SK-N-DZ (cell line): Measurements from ENCODE around the gene EPS8.
"Not testable (repeated sequence)": the region's sequence is repeated elsewhere in the genome, so short reads cannot be mapped to it uniquely, and the experiment has no call there.

Experiments
- DNase-seq: peaks from one replicate; pipeline ENCODE4 v3.0.0-alpha.2; 2015; ENCODE audit warnings: low spot score

EPS8 gene

DNA sequence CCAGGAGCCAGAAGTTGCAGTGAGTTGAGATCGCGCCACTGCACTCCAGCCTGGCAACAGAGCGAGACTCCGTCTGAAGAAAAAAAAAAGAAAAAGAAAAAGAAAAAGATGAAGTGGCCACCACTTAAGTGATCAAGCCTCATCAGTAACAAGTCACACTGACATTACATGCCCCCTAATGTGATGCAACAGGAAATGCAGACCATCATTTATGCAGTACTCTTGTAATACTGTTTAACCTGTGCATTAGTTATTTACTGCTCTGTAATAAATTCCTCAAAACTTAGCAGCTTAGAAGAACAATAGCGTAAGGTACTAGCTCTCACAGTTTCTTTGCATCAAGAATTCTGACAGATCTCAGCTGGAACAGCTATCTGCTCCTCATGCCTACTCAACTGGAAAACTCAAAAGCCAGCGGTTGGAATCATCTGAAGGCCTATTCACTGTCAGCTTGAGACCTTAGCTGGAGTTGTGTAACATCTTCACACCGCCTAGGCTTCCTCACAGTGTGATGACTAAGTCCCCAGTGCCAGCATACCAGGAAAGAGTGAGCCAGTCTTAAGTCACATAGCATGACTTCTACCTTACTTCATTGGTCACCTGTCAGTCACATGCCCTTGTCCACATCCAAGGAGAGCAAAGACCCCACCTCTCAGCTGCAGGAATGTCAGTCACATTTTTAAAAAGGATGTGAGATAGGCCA is 31.5 kb downstream of the EPS8 start:
- no peak for DNase-seq

DNA sequence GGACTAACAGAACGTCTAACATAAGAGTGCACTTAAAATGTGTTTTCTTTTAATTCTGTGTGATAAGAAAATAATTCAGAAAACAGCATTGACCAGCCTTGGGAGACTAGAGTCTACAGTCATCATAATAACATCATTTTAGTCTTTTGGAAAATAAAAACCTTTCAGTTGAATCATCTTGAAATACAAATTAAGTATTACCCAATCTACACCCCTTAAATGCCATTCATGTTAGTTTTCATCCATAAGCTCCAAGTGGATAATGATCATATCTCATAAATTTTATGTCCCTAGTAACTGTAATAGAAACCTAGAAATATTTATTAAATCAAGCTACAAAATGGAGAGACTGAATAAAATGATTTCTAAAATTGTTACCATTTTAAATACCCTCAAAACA is 32.4 kb downstream of the EPS8 start:
- no peak for DNase-seq

DNA sequence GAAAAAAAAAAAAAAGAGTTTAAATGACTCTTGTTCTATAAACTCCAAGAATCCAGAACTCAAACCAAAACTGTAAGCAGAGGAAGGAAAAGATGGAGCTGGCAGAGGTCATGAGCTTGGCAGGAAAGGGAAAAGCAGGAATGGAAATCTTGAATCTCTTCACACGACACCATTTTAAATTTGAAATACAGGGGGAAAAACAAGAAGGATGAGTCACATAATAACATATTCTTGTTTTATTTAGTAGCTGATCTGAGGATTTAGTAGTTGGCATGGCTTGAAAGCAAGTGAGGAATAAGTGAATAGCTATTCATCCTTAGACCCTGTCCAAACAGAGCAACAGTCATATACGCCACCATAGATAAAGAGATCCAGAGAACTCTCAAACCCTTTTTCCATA is 35.0 kb downstream of the EPS8 start:
- DNase-seq = no peak

DNA sequence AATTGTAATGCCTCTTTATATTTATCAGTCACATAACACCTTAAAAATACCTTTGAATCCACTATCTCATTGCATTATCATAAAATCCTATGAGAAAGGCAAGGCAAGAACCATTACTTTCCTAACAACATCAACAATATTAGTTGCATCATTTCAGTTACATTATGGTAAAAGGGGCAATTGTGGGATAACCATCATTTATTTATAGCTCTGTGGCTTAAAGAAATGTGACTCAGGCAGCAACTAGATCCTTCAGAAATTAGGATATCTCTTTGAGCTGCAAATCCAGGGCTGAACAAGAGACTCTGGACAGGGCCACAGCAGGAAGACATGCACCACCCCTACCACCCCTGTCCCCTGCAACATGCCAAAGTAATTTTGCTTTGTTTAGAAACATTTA is 36.4 kb downstream of the EPS8 start:
- DNase-seq = no peak

DNA sequence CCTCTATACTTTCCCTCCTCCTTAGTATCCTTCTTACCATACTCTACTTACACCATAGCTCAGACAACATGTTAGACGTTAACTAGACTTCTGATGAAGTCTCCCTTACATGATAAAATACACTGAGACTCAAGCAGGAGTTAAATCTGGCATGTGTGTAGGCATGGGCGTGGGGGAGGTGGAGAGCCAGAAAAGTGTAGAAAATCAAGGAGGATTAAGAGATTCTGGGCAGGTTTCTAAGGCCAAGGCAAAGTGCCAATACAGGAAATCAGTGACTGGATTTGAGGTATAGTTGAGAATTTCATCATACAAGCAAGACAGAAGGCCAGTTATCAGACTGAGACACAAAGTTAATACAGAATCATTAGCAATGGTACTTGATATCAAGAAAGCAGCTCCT is 37.4 kb downstream of the EPS8 start:
- DNase-seq = no peak

DNA sequence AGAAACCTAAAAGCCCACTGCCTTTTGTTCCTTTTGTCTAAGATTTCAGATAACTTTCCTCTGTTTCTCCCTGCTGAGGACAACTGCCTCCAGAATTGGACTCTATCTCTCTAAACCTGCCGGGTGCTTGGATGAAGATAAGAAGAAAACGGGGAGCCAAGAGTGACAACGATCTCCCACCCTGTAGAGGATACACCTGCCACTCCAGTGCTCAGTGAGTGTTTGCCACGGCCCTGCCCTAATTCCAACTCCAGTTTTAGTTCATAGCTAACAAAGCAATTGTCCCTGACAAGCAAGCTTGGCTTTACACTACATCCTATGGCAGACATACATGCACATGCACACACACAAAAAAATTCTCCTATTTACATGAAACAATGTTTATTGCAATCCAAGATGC is 39.3 kb downstream of the EPS8 start:
- no peak for DNase-seq

DNA sequence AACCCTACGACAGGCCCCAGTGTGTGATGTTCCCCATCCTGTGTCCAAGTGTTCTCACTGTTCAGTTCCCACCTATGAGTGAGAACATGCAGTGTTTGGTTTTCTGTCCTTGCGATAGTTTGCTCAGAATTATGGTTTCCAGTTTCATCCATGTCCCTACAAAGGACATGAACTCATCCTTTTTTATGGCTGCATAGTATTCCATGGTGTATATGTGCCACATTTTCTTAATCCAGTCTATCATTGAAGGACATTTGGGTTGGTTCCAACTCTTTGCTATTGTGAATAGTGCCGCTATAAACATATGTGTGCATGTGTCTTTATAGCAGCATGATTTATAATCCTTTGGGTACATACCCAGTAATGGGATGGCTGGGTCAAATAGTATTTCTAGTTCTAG is 47.3 kb downstream of the EPS8 start:
- DNase-seq = not testable (repeated sequence)

DNA sequence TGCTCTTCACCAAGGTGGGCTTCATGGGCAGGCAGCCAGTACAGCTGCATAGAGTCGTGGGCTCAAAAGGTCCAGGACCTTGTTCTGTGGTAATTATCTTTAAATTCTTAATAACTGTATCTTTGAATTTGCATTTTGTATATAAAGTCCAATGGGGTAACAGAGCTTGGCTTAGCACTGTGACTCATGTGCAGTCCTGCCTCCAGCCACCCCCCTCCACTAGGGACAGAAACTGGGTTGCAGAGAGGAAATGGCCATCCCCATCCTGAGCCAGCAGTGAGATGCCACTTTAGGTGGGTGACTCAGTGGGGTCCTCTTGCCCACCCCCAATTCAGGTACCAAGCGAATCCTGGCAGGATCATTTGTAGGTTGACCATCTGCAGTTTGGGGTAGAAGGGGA is 48.1 kb downstream of the EPS8 start:
- DNase-seq = no peak

DNA sequence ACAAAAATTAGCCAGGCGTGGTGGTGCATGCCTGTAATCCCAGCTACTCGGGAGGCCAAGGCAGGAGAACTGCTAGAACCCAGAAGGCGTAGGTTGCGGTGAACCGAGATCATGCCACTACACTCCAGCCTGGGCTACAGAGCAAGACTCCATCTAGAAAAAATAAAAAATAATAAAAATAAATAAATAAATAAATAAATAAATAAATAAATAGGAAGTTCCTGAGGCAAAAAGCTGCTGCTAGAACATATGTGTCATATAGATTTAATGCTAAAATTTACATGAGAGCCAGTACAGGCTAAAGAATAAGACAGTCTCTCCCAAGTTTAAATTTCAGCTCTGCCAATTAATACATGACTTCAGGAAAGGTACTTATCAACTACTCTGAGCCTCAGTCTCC is 48.8 kb downstream of the EPS8 start:
- DNase-seq = not testable (repeated sequence)

DNA sequence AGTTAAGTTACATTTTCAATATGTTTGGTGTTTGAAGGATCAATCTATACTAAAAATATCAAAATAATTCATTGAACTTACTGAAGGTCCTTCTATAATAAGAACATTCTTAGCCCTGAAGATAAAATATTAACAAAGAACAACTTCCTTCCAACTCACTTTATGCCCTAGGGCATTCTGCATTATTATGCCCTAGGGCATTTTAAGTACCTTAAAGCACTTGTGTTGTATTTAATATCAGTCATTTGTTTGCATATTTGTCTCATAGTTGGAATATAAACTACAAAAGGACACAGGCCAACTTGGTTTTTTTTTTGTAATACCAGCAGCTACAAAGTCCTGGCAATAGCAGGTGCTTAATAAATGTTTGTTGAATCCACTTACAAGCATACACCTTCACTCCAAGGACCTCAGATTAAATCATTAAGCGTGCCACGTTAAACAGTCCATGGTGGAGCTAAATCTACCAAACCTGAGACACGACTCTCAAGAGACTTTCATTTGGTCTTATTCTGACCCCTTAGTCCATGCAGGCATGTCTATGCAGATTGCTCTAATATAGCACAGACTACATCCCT is 50.7 kb downstream of the EPS8 start:
- DNase-seq = no peak

DNA sequence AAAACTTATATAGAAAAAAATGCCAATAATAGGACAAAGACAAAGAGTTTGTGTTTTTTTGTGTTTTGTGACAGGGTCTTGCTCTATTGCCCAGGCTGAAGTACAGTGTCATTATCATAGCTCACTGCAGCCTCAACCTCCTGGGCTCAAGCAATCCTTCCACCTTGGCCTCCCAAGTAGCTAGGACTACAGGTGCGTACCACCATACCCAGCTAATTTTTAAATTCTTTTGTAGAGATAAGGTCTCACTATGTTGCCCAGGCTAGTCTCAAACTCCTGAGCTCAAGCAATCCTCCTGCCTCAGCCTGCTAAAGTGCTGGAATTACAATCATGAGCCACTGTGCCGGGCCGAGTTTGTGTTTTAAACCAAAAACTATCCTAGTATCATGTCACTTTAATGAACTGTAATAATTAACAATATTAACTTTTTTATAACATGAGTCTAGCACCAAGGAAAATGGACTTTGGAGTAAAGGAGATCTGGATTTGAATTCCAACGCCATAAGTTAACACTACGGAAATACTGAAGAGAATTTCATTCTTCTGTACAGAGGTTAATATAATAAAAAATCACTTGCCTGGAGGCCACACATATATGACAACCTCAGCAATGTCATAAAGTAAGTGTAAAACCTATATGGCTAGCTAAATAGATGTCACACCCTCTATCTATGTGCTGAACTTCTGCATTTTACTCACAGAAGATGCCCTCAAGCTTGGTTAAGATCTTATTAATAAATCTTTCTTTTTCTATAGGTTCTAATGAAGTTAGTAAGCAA is 53.2 kb downstream of the EPS8 start:
- no peak for DNase-seq

DNA sequence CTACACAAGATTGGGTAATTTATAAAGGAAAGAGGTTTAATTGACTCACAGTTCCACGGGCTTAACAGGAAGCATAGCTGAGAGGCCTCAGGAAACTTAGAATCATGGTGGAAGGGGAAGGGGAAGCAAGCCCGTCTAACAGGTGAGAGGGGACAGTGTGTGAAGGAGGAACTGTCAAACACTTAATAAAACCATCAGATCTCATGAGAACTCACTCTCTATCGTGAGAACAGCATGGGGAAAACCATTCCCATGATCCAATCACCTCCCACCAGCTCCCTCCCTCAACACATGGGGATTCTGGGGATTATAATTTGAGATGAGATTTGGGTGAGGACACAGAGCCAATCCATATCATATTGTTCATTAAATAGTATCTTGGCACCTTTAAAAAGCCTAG is 56.1 kb downstream of the EPS8 start:
- DNase-seq = no peak

DNA sequence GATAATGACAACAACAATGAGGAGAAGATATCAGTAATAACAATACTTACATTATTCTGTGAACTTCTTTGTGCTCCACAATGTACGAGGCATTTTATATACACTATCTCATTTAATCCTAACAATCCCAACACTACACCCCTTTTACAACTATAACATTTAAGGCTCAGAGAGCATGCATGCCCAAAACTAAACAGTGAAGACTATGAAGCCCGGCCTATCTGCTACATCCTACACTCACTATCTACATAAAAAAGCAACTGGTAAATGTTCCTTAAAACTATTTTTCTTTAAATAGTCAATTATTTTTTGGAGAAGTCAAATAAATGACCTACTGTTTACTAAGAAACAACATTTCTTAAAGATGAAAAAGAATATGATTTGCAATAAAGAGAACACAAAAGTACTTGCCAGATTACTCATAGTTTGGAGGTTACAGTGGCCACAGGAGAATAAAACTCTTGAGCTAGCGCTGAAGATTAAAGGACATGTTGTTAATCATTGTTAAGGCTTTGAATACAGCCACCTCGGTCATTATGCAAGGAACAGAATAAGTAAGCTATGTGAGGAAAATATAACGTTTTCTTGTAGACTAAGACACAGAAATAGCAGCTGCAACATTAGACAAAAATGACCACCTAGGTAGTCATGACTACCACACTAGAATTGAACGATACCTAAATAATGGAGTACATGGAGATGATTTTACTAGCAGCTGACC is 56.7 kb downstream of the EPS8 start:
- DNase-seq = no peak

DNA sequence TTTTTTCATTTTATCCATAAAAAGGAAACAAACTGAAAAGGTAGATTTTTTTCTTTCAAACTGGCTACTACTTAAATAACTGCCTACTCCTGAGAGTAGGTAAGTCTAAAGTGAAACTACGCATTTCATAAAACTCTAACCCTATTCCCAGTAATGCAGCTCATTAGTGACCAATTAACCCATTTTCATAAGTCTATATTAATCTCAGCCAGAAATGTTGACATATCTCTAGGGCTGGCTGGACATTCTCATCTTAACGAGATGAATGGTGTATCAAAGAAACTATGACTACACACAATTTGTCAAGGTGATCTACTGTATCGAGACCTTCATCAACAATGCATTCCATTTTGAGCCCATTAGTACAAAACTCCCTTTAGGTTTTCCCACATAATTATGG is 57.2 kb downstream of the EPS8 start:
- no peak for DNase-seq

DNA sequence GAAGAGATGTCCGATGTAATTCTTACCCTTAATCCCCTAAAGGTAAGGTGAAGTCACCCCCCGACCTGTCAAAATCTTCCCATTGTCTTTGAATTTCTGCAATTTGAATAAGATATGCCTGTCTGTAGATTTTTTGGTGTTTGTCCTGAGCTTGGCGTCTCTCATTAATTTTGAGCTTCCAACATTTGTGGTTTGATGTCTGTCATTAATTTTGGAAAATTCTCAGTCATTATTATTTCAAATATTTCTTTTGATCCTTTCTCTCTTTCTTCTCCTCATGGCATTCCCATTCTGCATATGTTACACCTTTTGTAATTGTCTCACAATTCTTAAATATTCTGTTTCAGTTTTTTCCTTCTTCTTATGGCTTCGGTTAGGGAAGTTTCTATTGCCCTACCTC is 60.1 kb downstream of the EPS8 start:
- no peak for DNase-seq

DNA sequence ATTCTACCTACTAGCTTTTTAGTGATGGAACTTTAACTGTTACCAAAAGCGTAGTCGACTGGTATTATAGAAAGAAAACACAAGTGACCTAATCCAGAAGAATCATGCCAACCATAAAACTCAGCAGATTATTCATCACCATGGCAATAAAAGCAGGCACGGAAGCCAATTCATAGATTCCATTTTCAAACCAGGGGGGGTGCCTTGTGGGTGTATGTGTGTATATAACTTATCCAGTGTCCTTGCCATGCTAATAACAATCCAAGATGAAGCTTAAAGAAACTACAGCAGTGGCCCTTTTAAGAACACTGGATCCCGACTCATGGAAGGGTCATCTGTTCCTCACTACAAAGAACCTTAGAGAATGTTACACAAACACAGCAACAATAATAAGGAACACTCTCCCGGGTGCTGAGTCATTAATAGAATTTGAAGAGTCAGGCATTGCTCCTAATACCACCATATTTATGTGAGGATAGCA is 61.0 kb downstream of the EPS8 start:
- no peak for DNase-seq

DNA sequence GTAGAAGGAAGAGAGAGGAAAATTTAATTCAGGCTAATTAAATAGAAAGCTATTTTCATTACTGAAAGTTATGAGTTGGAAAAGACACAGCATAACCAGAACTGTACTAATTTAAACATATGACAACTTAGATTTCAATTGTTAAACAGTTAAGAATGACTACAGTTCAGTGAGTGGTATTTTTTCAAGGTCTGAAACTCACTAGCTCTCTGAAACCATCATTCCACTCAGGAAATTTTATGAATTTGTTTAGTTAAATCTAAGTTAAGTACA is 62.4 kb downstream of the EPS8 start:
- DNase-seq = no peak

DNA sequence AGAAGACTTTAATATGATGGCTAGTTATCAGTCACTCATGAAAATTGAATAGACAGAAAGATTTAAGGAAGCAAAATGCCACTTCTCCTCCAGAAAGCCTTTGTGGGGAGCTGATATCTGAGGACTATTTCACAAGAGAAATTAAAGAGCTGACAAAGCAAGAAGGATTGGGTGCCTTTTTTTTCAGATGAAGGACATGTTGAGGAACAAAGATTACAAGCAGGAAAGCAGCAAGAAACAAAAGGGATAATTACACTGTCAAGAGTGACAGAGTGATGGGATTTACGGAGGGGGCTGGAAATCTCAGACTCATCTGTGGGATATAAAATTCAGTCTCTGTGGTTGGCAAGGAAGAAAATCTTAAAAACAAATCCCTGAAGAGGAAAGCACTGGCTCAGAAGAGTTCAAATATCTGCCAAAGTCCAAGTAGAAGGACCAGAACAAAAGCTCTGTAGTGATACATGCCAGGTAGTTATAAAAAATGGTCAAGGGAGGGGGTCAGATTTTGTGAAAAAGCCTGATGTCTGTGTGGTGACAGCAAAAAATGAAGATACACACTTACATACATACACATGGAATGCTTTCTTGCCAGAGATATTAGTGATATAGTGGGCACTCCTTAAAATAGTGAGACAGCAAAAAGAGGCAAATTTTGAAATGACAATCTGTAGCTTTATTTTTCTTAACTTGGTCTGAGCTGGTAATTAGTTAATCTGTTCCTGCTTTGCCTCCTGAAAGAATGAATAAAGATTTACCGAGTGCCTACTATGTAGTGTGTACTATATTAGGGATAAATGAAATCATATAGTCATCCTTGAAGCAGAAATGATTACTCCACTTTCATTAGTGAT is 62.9 kb downstream of the EPS8 start:
- DNase-seq = no peak

DNA sequence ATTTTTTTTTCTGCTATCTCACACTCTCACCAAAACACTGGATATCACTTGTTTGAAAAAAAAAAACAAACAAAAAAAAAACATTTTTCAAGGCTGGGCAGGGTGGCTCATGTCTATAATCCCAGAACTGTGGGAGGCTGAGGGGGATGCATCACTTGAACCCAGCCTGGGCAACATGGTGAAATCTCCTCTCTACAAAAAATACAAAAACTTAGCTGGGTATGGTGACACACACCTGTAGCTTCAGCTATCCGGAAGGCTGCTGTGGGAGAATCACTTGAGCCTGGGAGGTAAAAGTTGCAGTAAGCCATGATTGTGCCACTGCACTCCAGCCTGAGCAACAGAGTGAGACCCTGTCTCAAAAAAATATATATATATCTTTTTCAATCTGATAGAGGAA is 66.2 kb downstream of the EPS8 start:
- no peak for DNase-seq

DNA sequence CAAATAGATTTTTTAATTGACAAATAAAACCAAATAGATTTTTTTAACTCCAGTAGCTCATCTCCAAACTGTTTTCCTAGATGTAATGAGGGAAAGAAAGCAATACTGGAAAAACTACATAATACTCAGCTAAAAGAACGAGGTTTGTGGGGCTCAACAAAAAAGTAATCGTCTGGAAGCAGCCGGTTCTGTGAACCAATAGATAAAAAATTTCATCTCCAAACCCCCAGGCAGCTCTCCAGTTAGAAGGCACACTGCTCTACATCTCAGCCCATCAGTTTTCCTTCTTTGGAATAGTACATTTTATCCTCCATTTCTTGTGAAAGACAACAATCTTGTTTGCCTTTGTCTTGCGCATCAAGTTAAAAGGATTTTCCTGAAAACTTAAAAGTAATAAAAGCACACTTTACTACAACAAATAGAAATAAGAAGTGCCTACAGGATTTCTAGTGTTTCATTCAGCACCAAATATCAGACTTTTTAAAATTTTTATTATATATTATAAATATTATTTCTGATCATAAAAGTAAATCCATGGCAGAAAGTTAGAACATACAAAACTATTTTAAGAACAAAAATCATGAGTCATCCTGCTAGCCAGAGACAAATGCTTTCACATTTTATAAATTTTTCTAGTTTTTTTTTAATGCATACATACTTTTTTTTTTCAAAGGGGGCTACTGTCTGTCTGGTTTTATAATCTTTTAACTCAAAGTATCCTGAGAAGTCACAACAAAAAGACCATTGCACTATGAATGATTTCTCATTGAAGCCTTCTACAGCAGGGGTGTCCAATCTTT is 67.7 kb downstream of the EPS8 start:
- DNase-seq = no peak

DNA sequence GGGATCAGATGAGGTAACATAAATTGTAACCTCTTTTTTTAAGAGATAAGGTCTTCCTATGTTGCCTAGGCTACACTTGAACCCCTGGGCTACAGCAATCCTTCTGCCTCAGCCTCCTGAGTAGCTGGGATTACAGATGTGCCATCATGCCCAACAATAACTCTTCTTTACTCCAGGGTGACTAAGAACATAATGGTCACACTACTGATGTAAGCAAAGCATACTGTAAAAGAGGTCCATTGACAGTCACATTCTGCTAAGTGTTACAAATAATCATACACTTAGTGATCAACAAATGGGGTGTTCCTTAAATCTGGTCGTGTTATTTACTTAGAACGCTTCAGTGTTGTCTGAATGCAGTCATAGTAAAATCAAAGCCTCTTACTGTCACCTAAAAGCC is 68.9 kb downstream of the EPS8 start:
- DNase-seq = no peak
